Measurements from ENCODE around the gene BEX4.
"Not testable (repeated sequence)": the region's sequence is repeated elsewhere in the genome, so short reads cannot be mapped to it uniquely, and the experiment has no call there.

BEX4 gene

DNA sequence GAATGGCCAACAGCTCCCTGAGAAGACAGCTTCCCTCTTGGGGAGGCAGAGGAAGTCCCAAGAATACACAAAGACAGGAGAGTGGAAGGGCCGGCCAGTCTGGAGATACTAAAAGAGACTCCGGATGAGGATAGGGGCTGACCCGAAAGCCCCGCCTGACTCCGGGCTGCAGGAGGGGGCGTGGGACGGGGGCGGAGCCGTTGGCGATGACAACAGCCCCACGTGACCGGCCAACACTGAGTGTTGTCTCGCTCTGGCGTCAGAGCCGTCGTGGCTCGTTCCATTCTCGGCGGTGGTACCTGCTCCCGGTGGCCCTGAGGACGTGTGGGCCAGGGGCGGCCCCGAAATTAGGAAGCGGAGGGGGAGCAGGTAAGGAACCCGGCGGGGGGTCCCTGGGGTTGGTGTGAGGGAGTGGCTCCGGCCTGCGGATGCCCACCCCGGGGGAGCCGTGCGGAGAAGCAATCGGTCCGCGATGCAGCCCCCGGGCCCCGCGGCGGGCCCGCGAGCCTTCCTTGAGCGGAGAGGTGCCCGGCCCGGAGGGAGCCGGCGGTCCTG is at the start of gene BEX4:
BEX4 (plus strand) TSS at position 239 of the 555 bp plus-strand sequence. CDS start 1,046 bp downstream, outside the sequence.
- peak; percentile 62 for DNase-seq (ENCODE audit: low read depth)

DNA sequence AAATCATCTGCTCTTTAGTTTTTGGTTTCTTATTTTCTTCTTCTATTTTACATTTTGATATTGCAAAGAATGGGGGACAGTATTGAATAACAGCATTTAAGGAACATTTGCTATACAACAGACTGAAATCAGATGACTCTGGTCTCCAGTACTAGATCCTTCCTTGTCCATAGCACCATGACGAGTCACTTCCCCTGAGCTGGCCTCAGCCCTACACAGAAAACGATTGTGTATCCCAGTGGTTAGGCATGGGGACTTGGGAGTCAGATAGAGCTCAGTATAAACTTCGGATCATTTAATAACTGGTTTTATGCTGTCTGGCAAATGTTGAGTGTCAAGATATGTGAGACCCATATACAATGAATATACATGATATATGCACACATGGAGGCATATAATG is 44.7 kb upstream of the BEX4 start:
- no peak for DNase-seq (ENCODE audit: low read depth)

- DNase-seq (ENCODE audit: low read depth) = no peak
These were observed 43.6 kb upstream of the BEX4 start for GRCh38 chrX:103171353-103171752.

DNA sequence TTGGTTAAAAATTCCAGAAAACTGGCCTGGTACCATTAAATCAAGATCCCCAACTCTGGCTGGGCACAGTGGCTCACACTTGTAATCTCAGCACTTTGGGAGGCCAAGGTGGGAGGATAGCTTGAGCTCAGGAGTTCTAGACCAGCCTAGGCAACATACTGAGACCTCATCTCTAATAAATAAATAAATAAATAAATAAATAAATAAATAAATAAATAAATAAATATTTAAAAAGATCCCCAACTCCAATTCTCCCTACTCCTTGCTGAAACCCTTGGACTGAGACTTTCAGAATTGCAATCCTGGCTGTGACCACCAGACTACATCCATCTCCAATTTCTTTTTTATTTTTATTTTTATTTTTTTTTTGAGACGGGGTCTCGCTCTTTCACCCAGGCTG is 39.7 kb upstream of the BEX4 start:
- not testable (repeated sequence) for DNase-seq (ENCODE audit: low read depth)

DNA sequence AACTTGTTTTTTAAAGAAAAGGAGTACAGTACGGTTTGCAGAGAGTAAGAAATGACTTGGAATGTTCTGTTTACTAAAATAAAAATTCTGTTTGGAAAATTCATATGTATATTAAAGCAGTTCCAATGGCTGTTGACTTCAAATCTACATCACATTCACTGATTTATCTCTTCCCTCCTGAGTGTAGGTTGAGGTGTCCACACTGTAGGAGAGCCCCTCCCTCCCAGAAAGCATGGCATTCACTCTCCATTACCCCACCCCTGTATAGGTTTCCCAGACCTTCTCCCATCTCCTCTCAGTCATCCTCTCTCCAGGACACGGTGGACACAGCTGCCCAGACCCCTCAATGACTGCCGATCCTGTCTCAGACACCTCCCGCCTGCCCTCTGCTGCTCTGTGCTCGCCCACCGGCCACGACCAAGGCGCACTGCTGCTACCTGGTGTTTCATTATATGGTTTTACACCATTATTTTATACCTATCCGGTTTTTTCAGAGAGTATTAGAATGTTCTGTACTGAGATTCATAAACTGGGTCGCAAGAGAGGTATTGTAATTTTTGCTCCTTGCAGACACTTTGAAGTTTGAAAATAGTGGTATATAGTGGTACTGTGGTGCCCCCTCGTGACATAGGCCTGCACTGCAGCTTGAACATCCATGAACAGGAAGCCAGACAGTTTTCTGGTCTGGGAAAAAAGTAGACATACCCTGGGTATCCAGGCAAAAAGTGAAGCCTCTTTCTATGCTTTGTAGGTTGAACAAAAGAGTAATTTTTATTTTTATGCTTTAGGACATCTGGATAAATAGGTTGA is 38.8 kb upstream of the BEX4 start:
- DNase-seq (ENCODE audit: low read depth) = peak; percentile 17

DNA sequence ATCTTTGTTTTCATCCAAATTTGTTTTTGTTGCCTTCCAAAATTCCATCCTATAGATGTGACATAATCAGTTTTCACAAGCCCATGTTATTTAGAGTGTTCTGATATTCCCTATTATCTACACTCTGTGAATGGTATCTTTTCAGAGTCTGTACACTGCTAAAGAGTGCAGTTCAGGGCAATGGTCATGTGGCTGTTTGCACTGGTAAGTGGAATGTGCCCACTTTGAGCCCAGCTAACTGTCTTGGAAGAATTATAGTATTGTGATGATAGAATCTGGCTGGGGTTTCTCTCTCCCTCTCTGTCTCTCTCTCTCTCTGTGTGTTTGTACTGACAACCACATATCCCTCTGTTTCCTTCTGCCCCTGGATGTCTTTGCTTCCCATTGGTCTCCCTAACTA is 37.4 kb upstream of the BEX4 start:
- DNase-seq (ENCODE audit: low read depth) = no peak

GRCh38 chrX:103183912-103184311 is 31.0 kb upstream of the BEX4 start:
- DNase-seq (ENCODE audit: low read depth) = no peak

DNA sequence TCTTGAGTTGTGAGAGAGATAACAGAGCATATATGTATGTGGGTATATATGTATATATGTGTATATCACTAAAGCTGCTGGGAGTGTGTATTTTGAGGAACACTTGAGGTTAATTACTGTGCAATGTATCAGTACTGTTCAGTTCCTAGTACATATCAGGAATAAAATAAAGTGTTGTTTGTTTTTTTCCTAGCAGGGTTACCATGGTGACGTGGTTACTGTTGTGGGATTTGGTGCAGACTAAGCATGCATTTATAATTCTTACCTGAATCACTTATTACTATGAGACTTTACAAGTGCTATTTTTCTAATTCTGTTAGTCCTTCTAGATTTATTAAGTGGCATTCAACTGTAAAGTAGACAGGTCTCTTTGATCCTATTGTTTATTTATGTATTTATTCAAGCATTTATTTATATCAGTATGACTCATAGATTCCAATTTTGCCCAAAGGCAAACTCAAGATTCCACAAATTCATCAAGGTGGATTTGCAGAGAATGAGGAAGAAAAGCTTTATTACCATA is 26.9 kb upstream of the BEX4 start:
- no peak for DNase-seq (ENCODE audit: low read depth)

DNA sequence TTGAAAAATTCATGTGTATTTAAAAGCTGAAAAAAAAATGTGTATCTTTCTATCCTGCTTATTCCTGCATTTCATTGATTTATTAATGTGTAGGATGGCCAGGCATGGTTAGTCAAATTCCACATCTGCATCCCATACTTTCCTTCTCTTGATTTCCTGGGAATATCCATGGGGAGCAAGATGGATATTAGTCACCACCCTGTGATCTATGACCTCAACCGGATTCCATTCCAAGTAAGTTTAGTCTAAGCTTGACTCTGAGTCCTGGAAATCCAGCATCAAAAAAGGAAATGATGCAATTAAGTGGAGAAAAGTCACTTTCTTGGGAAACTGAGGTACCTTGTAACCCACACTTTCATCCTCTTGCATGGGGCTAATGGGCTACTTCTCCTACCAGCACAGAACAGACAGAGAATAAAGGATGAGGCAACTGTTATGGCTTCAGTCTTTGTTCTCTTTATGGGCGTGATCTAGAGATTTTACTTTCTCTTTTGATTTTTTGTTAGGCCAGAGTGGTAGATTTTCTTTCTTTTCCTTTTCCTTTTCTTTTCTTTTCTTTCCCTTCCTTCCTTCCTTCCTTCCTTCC is 17.1 kb upstream of the BEX4 start:
- no peak for DNase-seq (ENCODE audit: low read depth)

- DNase-seq (ENCODE audit: low read depth) = not testable (repeated sequence)
These were observed 16.2 kb upstream of the BEX4 start for GRCh38 chrX:103198668-103199067.

- no peak for DNase-seq (ENCODE audit: low read depth)
These were observed 13.9 kb upstream of the BEX4 start for GRCh38 chrX:103201041-103201440.

GRCh38 chrX:103210056-103210455 is 4.9 kb upstream of the BEX4 start:
- no peak for DNase-seq (ENCODE audit: low read depth)

DNA sequence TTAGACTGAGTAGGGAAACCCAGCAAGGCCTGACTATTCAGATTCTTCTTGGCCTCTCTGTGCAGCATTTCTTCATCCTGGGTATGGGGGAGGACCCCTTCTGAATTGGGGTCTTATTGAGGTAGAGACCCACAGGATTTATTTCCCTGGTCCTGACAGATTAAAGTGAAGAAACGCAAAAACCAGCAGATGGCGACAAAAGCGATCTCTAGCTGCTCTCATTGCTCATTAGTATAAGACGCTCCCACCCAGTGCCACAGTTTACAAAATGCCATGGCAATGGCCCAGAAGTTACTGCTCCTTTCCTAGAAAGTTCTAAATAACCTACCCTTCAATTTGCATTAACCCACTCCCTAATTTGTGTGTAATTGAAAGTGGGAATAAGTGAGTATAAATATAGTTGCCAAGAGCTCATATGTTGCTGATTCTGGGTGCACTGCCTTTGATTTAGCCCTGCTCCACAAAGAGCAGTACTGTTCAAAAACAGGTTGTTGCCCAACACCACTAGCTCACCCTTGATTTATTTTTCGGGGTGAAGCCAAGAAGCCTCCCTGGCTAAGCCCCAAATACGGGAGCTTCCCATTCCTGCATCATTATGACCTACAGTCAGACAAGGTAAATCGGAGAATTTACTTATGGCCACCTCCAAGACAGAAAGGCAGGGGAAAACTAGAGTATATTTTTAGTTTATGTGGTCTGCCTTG is 3.7 kb upstream of the BEX4 start:
- no peak for DNase-seq (ENCODE audit: low read depth)

DNA sequence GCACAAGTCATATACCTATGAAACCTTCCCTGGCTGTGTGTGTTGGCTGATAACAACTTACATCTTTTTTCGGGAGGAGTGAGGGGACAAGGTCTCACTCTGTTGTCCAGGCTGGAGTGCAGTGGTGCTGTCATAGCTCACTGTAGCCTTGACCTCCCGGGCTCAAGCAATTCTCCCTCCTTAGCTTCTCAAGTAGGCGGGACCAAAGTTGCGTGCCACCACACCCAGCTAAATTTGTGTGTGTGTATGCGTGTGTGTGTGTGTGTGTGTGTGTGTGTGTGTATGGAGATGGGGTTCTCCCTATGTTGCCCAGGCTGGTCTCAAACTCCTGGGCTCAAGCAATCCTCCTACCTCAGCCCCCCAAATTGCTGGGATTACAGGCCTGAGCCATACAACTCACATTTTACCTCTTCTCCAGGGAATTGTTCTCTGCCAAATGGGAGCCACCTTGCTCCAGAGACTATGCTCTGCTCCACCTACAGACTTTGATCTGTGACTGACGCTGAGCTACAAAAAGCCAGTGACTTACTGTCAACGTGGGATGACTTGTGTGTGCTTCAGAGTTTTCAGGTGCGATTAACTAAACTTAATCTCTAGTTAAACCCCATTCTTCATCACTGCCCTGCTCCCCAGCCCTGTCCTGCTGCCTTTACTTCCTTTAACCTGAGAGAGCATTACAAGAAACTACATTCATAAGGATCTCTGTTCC is 2.0 kb upstream of the BEX4 start:
- no peak for DNase-seq (ENCODE audit: low read depth)

DNA sequence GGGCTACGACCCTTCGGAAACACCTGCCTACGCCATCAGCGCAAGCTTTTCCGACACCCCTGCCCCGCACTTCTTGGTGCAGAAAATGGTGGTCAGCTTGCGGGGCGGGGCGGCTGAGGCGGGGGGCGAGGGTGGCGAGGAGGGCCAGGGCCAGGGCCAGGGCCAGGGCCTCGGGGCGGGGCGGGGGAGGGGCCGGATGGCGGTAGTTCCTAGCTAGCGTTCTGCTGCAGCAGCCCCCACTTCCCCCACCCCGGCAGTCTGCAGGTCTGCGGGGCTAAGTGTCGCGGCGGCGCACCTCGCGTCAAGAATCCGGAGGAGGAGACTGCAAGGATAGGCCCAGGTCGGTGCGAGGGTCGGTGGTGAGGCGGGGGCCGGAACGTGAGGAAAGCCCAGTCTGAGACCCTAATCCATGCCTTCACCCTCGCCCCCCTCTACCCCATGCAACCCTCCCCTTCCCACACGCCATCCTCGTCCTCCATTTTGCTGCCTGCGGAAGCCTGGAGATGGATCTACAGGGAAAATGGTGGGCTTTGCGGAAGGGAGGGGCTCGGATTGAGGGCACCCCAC is 600 bp downstream of the BEX4 start:
- DNase-seq (ENCODE audit: low read depth) = no peak

DNA sequence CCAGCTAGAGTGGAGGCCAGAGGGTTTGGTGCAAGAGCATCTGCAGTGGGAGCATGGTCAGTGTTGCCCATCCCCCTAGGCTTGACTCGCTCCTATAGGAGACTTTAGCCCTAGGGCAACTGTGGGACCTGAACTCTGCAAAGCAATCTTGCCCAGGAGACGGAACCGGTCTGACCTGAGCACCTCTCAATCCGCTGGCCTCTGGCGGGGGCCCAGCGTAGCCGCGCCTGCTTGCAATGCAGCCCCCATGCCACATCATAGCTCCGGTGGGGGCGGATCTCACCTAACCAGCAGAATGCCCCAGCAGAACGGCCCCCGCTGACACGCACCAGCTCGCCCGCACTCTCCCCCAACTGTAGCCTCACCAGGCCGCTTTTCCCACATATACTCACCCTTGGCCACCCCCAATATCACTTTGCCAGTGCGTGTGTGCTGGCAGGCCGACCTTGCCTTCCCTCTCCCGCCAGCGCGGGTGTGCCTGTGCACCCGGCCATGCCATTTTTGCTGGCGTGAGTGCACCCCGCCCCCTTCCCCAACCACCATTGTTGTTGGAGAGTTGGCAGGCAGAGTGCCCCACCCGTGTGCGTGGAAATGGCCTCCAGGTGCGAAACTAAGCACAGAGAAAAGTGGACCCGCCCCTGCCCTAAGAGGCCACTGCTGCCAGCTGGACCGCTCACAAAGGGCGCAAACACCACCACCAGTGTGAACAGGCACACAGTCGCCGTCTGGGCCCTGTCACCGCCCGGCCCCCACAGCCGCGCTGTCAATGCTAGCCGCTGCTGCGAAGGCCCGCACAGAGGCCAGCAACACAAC is 5.8 kb downstream of the BEX4 start:
- no peak for DNase-seq (ENCODE audit: low read depth)

- DNase-seq (ENCODE audit: low read depth) = not testable (repeated sequence)
These were observed 11.0 kb downstream of the BEX4 start for GRCh38 chrX:103225918-103226317.

DNA sequence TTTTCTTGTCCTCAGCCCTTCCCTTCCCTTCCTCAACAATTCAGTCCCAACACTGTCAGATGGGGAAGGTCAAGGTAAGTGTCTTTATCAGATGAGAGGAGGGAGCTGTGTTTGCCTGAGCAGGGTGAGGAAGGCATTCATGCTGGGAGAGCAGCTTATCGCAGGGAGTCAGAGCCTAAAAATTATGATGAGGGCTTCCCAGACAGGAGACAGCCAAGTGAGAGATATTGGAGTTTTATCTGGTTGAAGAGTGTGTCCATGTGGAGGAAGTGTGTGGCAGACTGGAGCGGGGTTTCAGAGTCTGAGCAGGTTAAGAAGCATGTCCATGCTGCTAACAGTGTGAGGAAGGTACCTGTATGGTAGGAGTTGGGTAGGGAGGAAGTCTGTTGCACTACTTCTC is 18.4 kb downstream of the BEX4 start:
- no peak for DNase-seq (ENCODE audit: low read depth)

- no peak for DNase-seq (ENCODE audit: low read depth)
These were observed 20.0 kb downstream of the BEX4 start for GRCh38 chrX:103234869-103235268.

DNA sequence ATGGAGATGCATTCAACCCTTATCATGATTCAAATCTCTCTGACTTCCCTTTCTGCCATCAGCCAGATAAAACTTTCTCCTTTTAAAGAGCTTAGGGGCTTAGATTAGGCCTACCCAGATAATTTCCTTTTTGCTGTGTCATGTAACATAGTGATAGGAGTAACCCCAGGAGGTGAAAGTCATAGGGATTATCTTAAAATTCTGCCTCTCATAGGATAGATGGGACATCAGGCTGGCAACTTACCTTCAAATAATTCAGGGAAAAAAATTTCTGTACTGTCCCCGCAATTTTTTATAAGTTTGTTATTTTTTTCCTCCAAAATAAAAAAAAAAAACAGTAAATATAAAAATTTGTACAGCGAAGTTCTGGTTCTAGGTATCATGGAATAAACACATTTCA is 20.7 kb downstream of the BEX4 start:
- DNase-seq (ENCODE audit: low read depth) = not testable (repeated sequence)

- DNase-seq (ENCODE audit: low read depth) = no peak
These were observed 21.4 kb downstream of the BEX4 start for GRCh38 chrX:103236296-103236695.
